Measurements from ENCODE around the gene APEX1.

Gene APEX1

GRCh38 chr14:20454516-20455354 is at the start of gene APEX1, which contains the start of gene OSGEP:
Gene APEX1, plus strand, starts transcription at chr14:20455226. Its CDS starts 420 bp downstream, at chr14:20455646.
Gene OSGEP, minus strand, starts transcription at chr14:20454812. Its CDS starts 129 bp downstream, at chr14:20454683.
- DNase-seq, result peak; percentile 84 to 95 (median 90)

- DNase-seq, result no peak
These were observed 45.8 kb upstream of the APEX1 start for GRCh38 chr14:20409226-20409625.

DNA sequence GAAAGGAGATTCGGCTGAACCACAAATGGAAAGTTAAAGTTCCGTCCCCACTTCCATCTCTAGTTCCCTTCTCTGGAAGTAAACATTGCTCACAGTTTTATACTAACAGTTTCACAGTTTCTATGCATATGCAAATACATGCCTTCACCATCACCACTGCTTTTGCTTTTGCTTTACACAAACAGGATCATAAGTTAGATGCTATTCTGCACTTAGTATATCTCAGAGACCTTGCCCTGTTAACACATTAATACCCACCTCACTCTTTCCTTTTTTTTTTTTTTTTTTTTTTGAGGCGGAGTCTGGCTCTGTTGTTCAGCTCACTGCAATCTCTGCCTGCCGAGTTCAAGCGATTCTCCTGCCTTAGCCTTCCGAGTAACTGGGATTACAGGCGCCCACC is 42.6 kb upstream of the APEX1 start:
- no peak for DNase-seq

- DNase-seq, result peak; percentile 29 to 56 (median 38)
These were observed 41.9 kb upstream of the APEX1 start, which contains the start of gene TEP1 for GRCh38 chr14:20412876-20413743. Gene TEP1, minus strand, starts transcription at chr14:20413501. Its CDS starts 5,062 bp downstream, at chr14:20408439.

DNA sequence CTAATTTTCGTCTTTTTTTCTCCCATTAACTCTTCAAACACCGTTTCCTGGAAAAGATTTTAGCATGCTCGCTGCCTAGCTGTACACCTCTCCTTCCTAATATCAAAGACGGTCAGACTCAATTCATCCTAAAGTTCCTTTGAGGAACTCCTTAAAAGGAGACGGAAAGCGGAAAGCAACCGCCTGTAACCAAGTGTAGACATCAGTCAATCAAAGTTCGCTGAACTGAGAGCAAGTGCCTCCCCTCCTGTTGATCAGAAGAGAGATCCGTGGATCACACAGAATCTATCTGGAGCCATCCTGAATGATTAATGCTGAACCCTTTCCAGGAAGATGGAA is 41.3 kb upstream of the APEX1 start:
- DNase-seq, result no peak

- no peak for DNase-seq
These were observed 39.2 kb upstream of the APEX1 start for GRCh38 chr14:20415782-20416206.

DNA sequence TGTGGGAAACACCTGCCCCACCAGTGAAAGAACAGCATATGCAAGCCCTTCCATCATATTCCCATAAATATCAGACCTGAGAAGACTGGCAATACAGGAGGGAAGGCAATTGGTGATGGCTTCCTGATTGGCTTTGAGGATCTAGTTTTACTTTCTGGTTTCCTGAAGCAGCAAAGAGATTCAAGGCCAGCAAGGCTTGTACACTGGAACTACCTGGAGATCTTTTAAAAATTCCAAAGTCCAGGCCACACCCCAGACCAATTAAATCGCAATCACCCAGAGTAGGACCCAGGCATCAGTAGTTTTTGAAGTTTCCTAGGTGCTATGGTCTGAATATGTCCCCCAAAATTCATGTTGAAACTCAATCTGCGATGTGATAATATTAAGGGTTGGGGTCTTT is 38.8 kb upstream of the APEX1 start:
- no peak for DNase-seq

DNA sequence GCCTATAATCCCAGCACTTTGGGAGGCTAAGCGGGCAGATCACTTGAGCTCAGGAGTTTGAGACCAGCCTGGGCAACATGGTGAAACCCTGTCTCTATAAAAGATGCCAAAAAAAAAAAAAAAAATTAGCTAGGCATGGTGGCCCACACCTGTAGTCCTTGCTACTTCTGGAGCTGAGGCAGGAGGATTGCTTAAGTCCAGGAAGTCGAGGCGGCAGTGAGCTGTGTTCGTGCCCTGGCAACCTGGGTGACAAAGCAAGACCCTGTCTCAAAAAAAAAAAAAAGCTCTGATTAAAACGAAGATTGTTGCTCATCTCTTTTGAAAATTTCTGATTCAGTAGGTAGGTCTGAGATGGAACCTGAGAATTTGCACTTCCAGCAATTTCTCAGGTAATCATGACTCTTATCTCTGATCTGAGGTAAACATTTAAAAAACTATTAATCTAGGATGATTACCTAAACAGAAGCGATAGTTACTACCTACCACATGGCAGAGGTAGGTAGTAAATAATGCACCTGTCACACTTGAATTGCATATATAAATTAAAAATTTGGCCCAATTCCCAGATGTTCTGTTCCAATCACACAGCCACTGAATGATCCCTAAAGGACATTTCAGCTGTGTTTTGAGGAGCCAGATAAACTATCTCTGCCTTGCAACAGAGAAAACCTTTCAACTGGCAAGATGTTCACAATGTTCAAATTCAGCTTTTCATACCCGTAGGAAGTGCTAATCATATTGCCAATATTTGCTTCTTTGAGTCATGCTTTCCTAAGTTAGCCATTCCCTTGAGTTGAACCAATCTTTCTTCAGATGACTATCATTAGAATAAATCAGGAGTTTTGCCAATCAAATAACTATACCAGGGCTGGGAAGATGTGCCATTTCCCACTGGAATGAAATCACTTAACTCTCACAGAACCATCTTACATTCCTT is 37.5 kb upstream of the APEX1 start:
- DNase-seq, result no peak

GRCh38 chr14:20418501-20418909 is 36.5 kb upstream of the APEX1 start:
- no peak for DNase-seq

- no peak for DNase-seq
These were observed 35.6 kb upstream of the APEX1 start for GRCh38 chr14:20419419-20419818.

DNA sequence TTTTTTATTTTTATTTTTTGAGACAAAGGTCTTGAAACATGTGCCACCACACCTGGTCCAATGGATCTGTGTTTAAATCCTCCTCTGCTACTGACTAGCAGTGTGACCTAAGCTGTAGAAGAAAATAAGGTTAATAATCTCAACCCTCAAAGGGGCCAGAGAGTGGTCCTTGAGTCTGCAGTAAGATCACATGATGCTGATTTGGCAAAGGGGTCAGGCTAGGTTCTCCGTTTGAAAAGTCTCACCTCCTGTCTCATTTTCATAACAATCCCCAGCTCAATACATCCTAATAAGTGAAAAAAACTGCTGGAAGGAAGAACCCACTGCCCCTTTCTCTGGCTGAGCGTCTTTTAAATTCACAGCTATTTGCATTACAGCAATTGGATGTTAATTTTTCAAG is 33.8 kb upstream of the APEX1 start:
- no peak for DNase-seq

GRCh38 chr14:20422886-20423285 is 32.1 kb upstream of the APEX1 start:
- no peak for DNase-seq

- DNase-seq, result no peak
These were observed 30.2 kb upstream of the APEX1 start for GRCh38 chr14:20424851-20425250.

DNA sequence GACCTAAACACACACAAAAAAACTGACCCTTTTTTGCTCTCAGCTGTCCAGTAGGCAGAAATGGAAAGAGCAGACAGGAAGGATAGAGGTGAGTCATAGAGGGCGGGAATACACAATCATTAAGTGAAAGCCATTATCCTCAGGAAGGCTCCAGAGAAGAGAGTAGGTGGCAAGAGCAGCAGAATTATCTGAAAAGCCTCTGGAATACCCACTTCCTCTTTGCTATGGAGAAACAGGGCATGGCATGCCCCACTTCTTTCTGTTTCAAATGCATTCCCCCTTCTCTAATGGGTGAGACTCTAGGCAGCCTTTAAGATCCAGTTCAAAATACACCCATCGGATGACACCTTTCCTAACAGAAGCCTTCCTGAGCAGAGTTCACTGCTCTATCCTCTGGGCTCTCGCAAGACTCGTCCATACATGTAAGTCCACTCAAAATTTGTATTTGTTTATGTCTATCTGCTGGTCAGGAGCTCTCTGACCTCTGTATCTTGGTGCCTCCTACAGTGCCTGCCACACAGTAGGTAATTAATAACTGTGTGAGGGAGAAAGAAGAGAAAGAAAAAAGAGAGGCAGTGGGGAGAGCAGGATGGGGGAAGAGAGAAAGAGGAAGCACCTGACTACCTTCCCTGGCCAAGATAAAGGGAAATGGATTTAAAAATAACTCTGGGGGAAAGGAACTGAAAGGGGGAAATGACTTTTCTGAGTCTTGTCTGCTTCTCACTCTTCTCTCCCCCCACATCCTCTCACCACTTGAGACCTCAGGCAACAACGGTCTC is 27.6 kb upstream of the APEX1 start:
- DNase-seq, result no peak

- no peak for DNase-seq
These were observed 27.0 kb upstream of the APEX1 start for GRCh38 chr14:20428010-20428365.

DNA sequence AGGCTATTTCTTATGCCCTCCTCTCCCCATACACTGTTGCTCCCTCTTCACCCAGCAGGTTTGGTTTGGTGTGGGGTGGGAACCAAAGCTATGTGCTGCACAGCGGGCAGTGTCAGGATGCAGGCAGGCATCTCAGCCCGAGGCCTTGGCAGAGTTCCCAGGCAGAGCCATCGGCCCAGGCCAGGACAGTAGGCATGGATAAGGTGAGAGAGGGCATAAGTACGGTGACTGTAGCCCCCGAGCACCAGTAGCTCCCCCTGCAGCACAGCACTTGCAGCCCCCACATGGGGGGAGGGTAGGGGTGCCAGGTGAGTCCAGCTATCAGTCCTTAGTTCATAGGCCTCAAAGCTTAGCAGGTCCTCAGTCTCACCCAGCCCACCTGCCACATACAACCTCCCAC is 26.2 kb upstream of the APEX1 start:
- DNase-seq, result no peak

- DNase-seq, result peak in 1 of 4 experiments; percentile 5
These were observed 25.0 kb upstream of the APEX1 start for GRCh38 chr14:20429801-20430669.

- no peak for DNase-seq
These were observed 20.1 kb upstream of the APEX1 start for GRCh38 chr14:20434701-20435581.

- no peak for DNase-seq
These were observed 19.3 kb upstream of the APEX1 start, which contains the start of gene KLHL33 for GRCh38 chr14:20435582-20436362. Gene KLHL33, minus strand, starts transcription at chr14:20436166. Its CDS starts 355 bp downstream, at chr14:20435811.
